ENCODE measurements around the gene MSTN. TPM values are rescaled to one million over a fixed set of nuclear protein-coding genes. Genes with fewer than 3 reads are reported as not detected.

MSTN gene
- total RNA-seq, 1 experiment from 2014 or later: not detected

- no peaks in the 10 kb centered on the region for H3K4me1 Mint-ChIP-seq
- Histone ChIP-seq H2AFZ (ENCODE audit: low read length) (no peak overlapping the region), H3K9me3 (ENCODE audit: control insufficient read depth, low read depth, low read length) (no peaks in the 10 kb centered on the region), H3K4me1 (ENCODE audit: insufficient read depth, low read length) (no peaks in the 10 kb centered on the region), H3K23ac (ENCODE audit: insufficient read length, low read depth, low read length) (no peak overlapping the region), H3K79me2 (ENCODE audit: insufficient read depth, low read length) (no peaks in the 10 kb centered on the region), H3K18ac (ENCODE audit: insufficient read length, low read depth, low read length) (no peak overlapping the region), H4K5ac (ENCODE audit: insufficient read length, low read depth, low read length) (no peak overlapping the region), H3K56ac (ENCODE audit: insufficient read length, low read depth, low read length) (no peak overlapping the region), H3K23me2 (ENCODE audit: insufficient read length, low read depth, low read length, poor library complexity, severe bottlenecking) (no peaks in the 10 kb centered on the region), H4K20me1 (ENCODE audit: control insufficient read depth, insufficient read depth, insufficient read length) (no peaks in the 10 kb centered on the region), H3K27ac (ENCODE audit: insufficient read length, low read depth, low read length) (no peak overlapping the region), H2BK120ac (ENCODE audit: low read depth, low read length, poor library complexity, severe bottlenecking) (no peak overlapping the region), H3K14ac (ENCODE audit: insufficient read depth, low read length) (no peak overlapping the region), H2BK15ac (ENCODE audit: low read depth, low read length) (no peak overlapping the region), H3K79me1 (ENCODE audit: insufficient read depth, low read depth, low read length, poor library complexity, severe bottlenecking) (no peaks in the 10 kb centered on the region), H3K9ac (ENCODE audit: extremely low read depth, insufficient read length, low read length) (no peak overlapping the region), H4K8ac (replicated peaks; ENCODE audit: insufficient read length, low read depth, low read length) (no peak overlapping the region), H2AK5ac (ENCODE audit: insufficient read length, low read length) (no peak overlapping the region), H2BK20ac (ENCODE audit: low read depth, low read length, poor library complexity, severe bottlenecking) (no peak overlapping the region), H3K4me2 (ENCODE audit: insufficient read depth, insufficient read length, low read length) (no peak overlapping the region), H2BK12ac (ENCODE audit: insufficient read length, low read depth, low read length) (no peak overlapping the region), H3T11ph (ENCODE audit: low read length) (no peak overlapping the region), H3K27me3 (ENCODE audit: insufficient read depth, low read length) (no peaks in the 10 kb centered on the region), H4K91ac (ENCODE audit: insufficient read length, low read depth, low read length) (no peak overlapping the region), H2BK5ac (ENCODE audit: insufficient read length, low read length) (no peak overlapping the region), H3K4ac (ENCODE audit: low read depth, low read length) (no peak overlapping the region)
- H3K36me3 Mint-ChIP-seq (ENCODE audit: insufficient read depth in 1 of 3, low read depth in 3 of 3): no peaks in the 10 kb centered on the region
- TF ChIP-seq CTCF (conservative IDR thresholded peaks at IDR 0.05): peak; percentile 69
- H3K27ac Mint-ChIP-seq: no peak overlapping the region
- H3K4me3 Mint-ChIP-seq: no peak overlapping the region
- no peaks in the 10 kb centered on the region for H3K9me3 Mint-ChIP-seq
- no peak for DNase-seq
- H3K27me3 Mint-ChIP-seq (ENCODE audit: low read depth): no peaks in the 10 kb centered on the region; the same call in 1 of the 2 replicates
- WGBS (ENCODE audit: extremely low coverage, insufficient read length, low lambda C conversion rate): no CpG with 5 or more reads among the region's 3 CpGs
These were observed 7.6 kb upstream of the MSTN start for GRCh38 chr2:190069936-190070696.
